Pancreas (tissue), 10 donors: ENCODE measurements around the gene AK8. TPM values are rescaled to one million over a fixed set of nuclear protein-coding genes. Genes with fewer than 3 reads are reported as not detected.

ENCODE experiments used
- ATAC-seq, 4 donors: fragments of 200-7000 bp; cut with Tn5 transposase; one replicate each; pipeline versions ENCODE4 v1.8.0 to v1.9.1; 2020; ENCODE audit warnings: mild to moderate bottlenecking in 4 of 4, moderate library complexity in 4 of 4
- DNase-seq, 6 donors: peaks; one replicate each; pipeline ENCODE4 v3.0.0-alpha.2; 2020
- FAIRE-seq: peaks from 2 replicates; lab custom pipeline; 2012; peaks lifted over from hg19 to GRCh38; lab: Jason Lieb, UNC
- H3K27ac ChIP-seq, 4 donors: fragments of 200-600 bp; sonication (generic); 1 replicate in 3 of 4; 2 replicates in 1 of 4; pipeline versions ENCODE4 v1.5.0 to v1.8.0; 2020
- H3K27me3 ChIP-seq, 4 donors: fragments of 200-600 bp; one replicate each; pipeline ENCODE4 v1.8.0; 2021
- H3K36me3 ChIP-seq, 3 donors: fragments of 200-600 bp; sonication (generic) in 1 of 3; one replicate each; pipeline versions ENCODE4 v1.5.0 to v1.8.0; 2020 to 2021
- H3K4me1 ChIP-seq, 3 donors: fragments of 200-600 bp; one replicate each; pipeline ENCODE4 v1.8.0; 2021
- H3K4me3 ChIP-seq, 4 donors: fragments of 200-600 bp; sonication (generic) in 2 of 4; one replicate each; pipeline versions ENCODE4 v1.5.0 to v1.8.0; 2020 to 2021
- H3K9me3 ChIP-seq, 4 donors: fragments of 200-600 bp; one replicate each; pipeline ENCODE4 v1.8.0; 2021
- CTCF ChIP-seq, 4 donors: fragments of 200-600 bp; sonication (generic) in 3 of 4; IDR thresholded peaks; one replicate each; pipeline versions ENCODE4 v1.5.0 to v1.8.0; 2021; ENCODE audit warnings: antibody characterized with exemption in 4 of 4
- WGBS, 2 donors: extraction: QIAGEN DNeasy Blood & Tissue Kit; methylation state at CpG; one replicate each; pipeline ENCODE4 v1.1.7; 2013; 5-methylcytosine and 5-hydroxymethylcytosine counted together
- intact Hi-C, 3 donors: fragments of 100-400 bp; cut with DNase I; formaldehyde crosslinking; loops; one replicate each; pipeline versions ENCODE4 v1.11.1 to v1.14.2; 2022
- polyA plus RNA-seq, 2 donors: library from polyadenylated mRNA; stranded (reverse); fragments of 200-250 nt; gene quantifications; one replicate each; pipeline ENCODE4 v1.2.3, GENCODE V29; 2013
- total RNA-seq, 6 donors: library from RNA; stranded (reverse); fragmentation: NEBNext Ultra II Directional in 4 of 6; extraction: Animal tissue kit (Norgen Biotek cat#: 25700) in 4 of 6; gene quantifications; one replicate each; pipeline versions ENCODE4 v1.2.1 to v1.2.4, GENCODE V29; 2021 to 2023
- donor health status: healthy with polysubstance abuse.
- donor health status: DM: no; HTN: no; CAD: no; lungs with moderate emphysema.
- donor health status: DM: no; HTN: no; CAD: no.
- donor health status: control.
- donor health status: control.
- donor health status: Bipolar disorder and iron deficiency.
- donor health status: DM: yes; HTN: yes; CAD: no.
- donor health status: DM: no; HTN: no; CAD: no.
- donor health status: DM: no; HTN: no; CAD: no.
- donor health status: DM: yes; HTN: yes; CAD: no.

AK8 gene
- total and polyA plus RNA-seq, 8 donors: 0.19 to 1.0 (median 0.67) TPM

- intact Hi-C loops: no loop called here
- ATAC-seq (no peak), DNase-seq (no peak), FAIRE-seq (no peak)
- Histone ChIP-seq H3K9me3 (no peaks in the 10 kb centered on the region), H3K4me3 (no peak overlapping the region), H3K27ac (no peak overlapping the region), H3K27me3 (no peaks in the 10 kb centered on the region), H3K4me1 (no peaks in the 10 kb centered on the region), H3K36me3 (no peaks in the 10 kb centered on the region)
- WGBS, 2 donors: 72 to 73% methylated on average over 23 to 24 of the region's 24 CpGs
- TF ChIP-seq CTCF (IDR thresholded peaks at IDR 0.05): no peak
Measured at GRCh38 chr9:132857616-132858342, 20.3 kb downstream of the AK8 start.

- Histone ChIP-seq H3K4me3 (no peak overlapping the region), H3K27ac (no peak overlapping the region), H3K27me3 (no peaks in the 10 kb centered on the region), H3K36me3 (no peaks in the 10 kb centered on the region), H3K9me3 (no peaks in the 10 kb centered on the region), H3K4me1 (no peaks in the 10 kb centered on the region)
- ATAC-seq (peak in 3 of 4 donors; percentile 34 to 48 (median 37)), DNase-seq (no peak), FAIRE-seq (no peak)
- no peak for TF ChIP-seq CTCF (IDR thresholded peaks at IDR 0.05)
- intact Hi-C loops: no loop called here
- 69 to 73% methylated on average over 8 of the region's 8 CpGs for WGBS, 2 donors
Measured at GRCh38 chr9:132857031-132857430, 21.1 kb downstream of the AK8 start.

- Histone ChIP-seq H3K4me3 (no peak overlapping the region), H3K27me3 (no peaks in the 10 kb centered on the region), H3K4me1 (no peaks in the 10 kb centered on the region), H3K9me3 (no peaks in the 10 kb centered on the region), H3K27ac (no peak overlapping the region), H3K36me3 (no peaks in the 10 kb centered on the region)
- FAIRE-seq: no peak
- TF ChIP-seq CTCF (IDR thresholded peaks at IDR 0.05): no peak
- intact Hi-C loops: no loop called here
- WGBS, 2 donors: 85 to 92% methylated on average over 5 of the region's 5 CpGs
- ATAC-seq: no peak
- no peak for DNase-seq
Measured at GRCh38 chr9:132855904-132856303, 22.2 kb downstream of the AK8 start.

- ATAC-seq (no peak), FAIRE-seq (no peak), DNase-seq (no peak)
- TF ChIP-seq CTCF (IDR thresholded peaks at IDR 0.05): no peak
- Histone ChIP-seq H3K27ac (no peak overlapping the region), H3K4me3 (no peak overlapping the region), H3K9me3 (no peaks in the 10 kb centered on the region), H3K36me3 (no peaks in the 10 kb centered on the region), H3K4me1 (no peaks in the 10 kb centered on the region), H3K27me3 (no peaks in the 10 kb centered on the region)
- intact Hi-C loops: no loop called here
- WGBS, 2 donors: 81 to 84% methylated on average over 10 of the region's 10 CpGs
Measured at GRCh38 chr9:132854832-132855231, 23.3 kb downstream of the AK8 start.

GRCh38 chr9:132853482-132853881 is 24.6 kb downstream of the AK8 start:
- DNase-seq: no peak
- H3K4me3 ChIP-seq: no peak overlapping the region
- no peak for FAIRE-seq
- 91 to 94% methylated on average over 4 of the region's 4 CpGs for WGBS, 2 donors
- ATAC-seq: no peak
- H3K27me3 ChIP-seq: no peaks in the 10 kb centered on the region
- H3K4me1 ChIP-seq: no peaks in the 10 kb centered on the region
- intact Hi-C loops: no loop called here
- H3K27ac ChIP-seq: no peak overlapping the region
- H3K36me3 ChIP-seq: no peaks in the 10 kb centered on the region
- H3K9me3 ChIP-seq: no peaks in the 10 kb centered on the region
- no peak for TF ChIP-seq CTCF (IDR thresholded peaks at IDR 0.05)
